ENCODE measurements around the gene SERPING1. TPM values are rescaled to one million over a fixed set of nuclear protein-coding genes. Genes with fewer than 3 reads are reported as not detected.

The SERPING1 gene
- total RNA-seq, 1 experiment from 2014 or later: not detected

DNA sequence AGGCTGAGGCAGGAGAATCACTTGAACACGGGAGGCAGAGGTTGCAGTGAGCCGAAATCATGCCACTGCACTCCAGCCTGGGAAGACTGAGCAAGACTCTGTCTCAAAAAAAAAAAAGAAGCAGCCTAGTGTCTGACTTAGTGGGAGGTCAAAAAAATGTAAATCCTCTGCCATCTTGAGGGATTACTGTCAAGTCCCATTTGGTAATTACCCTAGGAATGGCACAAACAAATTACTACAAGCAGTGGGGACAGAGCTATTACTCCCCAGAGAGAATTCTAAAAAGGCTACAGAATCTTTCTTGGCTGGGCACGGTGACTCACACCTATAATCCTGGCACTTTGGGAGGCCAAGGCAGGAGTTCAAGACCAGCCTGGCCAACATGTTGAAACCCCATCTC lies 3.8 kb downstream of the SERPING1 start:
- Histone ChIP-seq H3K27me3 (ENCODE audit: low read length) (no peaks in the 10 kb centered on the region), H3K4me3 (ENCODE audit: low read length) (no peak overlapping the region), H3K9me2 (replicated peaks; ENCODE audit: insufficient read depth, low read length) (no peaks in the 10 kb centered on the region), H3K79me2 (ENCODE audit: low read length) (no peaks in the 10 kb centered on the region), H3K27ac (ENCODE audit: low read length) (no peak overlapping the region), H2AFZ (ENCODE audit: low read length) (no peak overlapping the region), H3K4me2 (ENCODE audit: low read depth, low read length, poor library complexity, severe bottlenecking) (no peak overlapping the region), H3K36me3 (ENCODE audit: insufficient read depth, low read length) (no peaks in the 10 kb centered on the region), H3K9ac (ENCODE audit: low read length) (no peak overlapping the region), H4K20me1 (ENCODE audit: insufficient read depth, low read depth, low read length) (no peaks in the 10 kb centered on the region), H3K9me3 (ENCODE audit: low read length) (no peaks in the 10 kb centered on the region), H3K4me1 (ENCODE audit: low read length) (no peaks in the 10 kb centered on the region)
- peak; percentile 46 for DNase-seq

DNA sequence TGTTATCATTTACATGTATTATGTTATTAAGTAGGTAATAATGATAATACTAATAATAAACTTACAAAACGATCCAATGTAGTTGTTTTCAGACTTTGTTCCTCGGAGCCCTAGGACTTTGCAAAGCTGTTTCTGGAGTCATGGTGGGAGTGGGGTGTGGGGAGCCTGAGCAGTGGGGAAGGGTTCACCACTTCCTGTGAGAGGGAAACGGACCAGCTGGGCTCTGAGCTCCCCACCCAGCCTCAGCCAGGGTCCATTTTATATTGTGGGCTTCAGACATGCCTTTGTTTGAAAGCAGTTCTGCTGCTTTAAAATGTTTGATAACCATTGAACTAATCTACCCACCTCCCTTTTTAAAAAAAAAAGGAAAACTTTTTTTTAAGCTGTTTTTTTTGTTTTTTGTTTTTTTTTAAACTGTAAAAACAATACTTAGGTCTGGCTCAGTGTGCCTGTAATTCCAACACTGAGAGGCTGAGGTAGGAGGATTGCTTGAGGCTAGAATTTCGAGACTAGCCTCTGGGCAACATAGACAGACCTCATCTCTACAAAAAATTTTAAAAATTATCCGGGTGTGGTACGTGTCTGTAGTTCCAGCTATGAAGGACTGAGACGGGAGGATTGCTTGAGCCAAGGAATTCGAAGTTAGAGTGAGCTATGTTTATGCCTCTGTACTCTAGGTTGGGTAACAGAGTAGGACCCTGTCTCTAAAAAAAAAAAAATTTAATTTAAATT lies 7.0 kb downstream of the SERPING1 start:
- Histone ChIP-seq H2AFZ (ENCODE audit: low read length) (no peak overlapping the region), H3K79me2 (ENCODE audit: low read length) (no peaks in the 10 kb centered on the region), H3K9ac (ENCODE audit: low read length) (no peak overlapping the region)

DNA sequence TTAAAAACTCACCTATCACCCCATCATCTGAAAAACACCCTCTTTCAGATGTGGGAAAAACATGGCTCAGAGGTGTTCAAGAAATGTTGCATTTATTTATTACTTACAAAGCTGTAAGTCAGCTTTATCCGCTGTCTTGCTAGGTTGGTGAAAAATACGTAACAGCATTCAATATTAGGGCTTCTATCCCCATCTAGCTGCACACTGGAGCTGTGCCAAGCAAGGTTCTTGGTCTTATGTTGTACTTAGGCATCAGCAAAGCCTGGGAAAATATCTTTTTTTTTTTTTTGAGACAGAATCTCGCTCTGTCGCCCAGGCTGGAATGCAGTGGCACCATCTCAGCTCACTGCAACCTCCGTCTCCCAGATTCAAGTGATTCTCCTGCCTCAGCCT lies 7.5 kb downstream of the SERPING1 start:
- Histone ChIP-seq H3K4me3 (ENCODE audit: low read length) (no peak overlapping the region), H3K9me2 (replicated peaks; ENCODE audit: insufficient read depth, low read length) (no peaks in the 10 kb centered on the region), H2AFZ (ENCODE audit: low read length) (no peak overlapping the region), H3K27ac (ENCODE audit: low read length) (no peak overlapping the region), H3K9me3 (ENCODE audit: low read length) (no peaks in the 10 kb centered on the region), H3K4me2 (ENCODE audit: low read depth, low read length, poor library complexity, severe bottlenecking) (no peak overlapping the region), H3K9ac (ENCODE audit: low read length) (no peak overlapping the region), H3K4me1 (ENCODE audit: low read length) (no peaks in the 10 kb centered on the region), H4K20me1 (ENCODE audit: insufficient read depth, low read depth, low read length) (no peaks in the 10 kb centered on the region), H3K36me3 (ENCODE audit: insufficient read depth, low read length) (no peaks in the 10 kb centered on the region), H3K79me2 (ENCODE audit: low read length) (no peaks in the 10 kb centered on the region), H3K27me3 (ENCODE audit: low read length) (no peaks in the 10 kb centered on the region)
- DNase-seq: no peak

More for the DNA sequence above, 7.0 kb downstream of the SERPING1 start:
- H3K9me2 ChIP-seq (replicated peaks; ENCODE audit: insufficient read depth, low read length): no peaks in the 10 kb centered on the region
- H3K27ac ChIP-seq (ENCODE audit: low read length): no peak overlapping the region
- H3K4me1 ChIP-seq (ENCODE audit: low read length): no peaks in the 10 kb centered on the region
- no peak for DNase-seq
- H3K36me3 ChIP-seq (ENCODE audit: insufficient read depth, low read length): no peaks in the 10 kb centered on the region
- no peak overlapping the region for H3K4me2 ChIP-seq (ENCODE audit: low read depth, low read length, poor library complexity, severe bottlenecking)
- no peak overlapping the region for H3K4me3 ChIP-seq (ENCODE audit: low read length)
- H4K20me1 ChIP-seq (ENCODE audit: insufficient read depth, low read depth, low read length): no peaks in the 10 kb centered on the region
- no peaks in the 10 kb centered on the region for H3K9me3 ChIP-seq (ENCODE audit: low read length)
- H3K27me3 ChIP-seq (ENCODE audit: low read length): no peaks in the 10 kb centered on the region

DNA sequence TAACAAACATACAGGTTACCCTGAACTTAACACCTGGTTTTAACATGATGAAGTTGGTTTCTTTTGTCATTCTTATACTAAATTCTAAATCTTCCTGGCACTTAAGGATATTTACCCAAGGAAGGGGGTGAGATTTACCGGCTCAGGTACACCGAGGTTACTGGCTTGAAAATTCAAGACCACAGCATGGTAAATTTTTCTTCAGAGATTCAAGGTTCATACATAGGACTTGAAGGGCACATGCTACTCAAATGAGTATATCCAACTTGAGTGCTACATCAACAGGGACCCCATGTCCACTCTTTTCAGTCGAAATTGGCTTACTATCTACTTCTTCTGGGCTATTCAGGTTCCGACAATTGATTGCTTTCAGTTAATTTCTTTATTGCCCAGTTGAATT lies 12.7 kb downstream of the SERPING1 start:
- H3K9ac ChIP-seq (ENCODE audit: low read length): no peak overlapping the region
- H3K9me2 ChIP-seq (replicated peaks; ENCODE audit: insufficient read depth, low read length): no peaks in the 10 kb centered on the region
- no peaks in the 10 kb centered on the region for H3K4me1 ChIP-seq (ENCODE audit: low read length)
- H3K9me3 ChIP-seq (ENCODE audit: low read length): no peaks in the 10 kb centered on the region
- H3K4me2 ChIP-seq (ENCODE audit: low read depth, low read length, poor library complexity, severe bottlenecking): no peak overlapping the region
- no peaks in the 10 kb centered on the region for H3K27me3 ChIP-seq (ENCODE audit: low read length)
- no peak overlapping the region for H2AFZ ChIP-seq (ENCODE audit: low read length)
- H3K36me3 ChIP-seq (ENCODE audit: insufficient read depth, low read length): no peaks in the 10 kb centered on the region
- H3K27ac ChIP-seq (ENCODE audit: low read length): no peak overlapping the region
- H4K20me1 ChIP-seq (ENCODE audit: insufficient read depth, low read depth, low read length): no peaks in the 10 kb centered on the region
- no peaks in the 10 kb centered on the region for H3K79me2 ChIP-seq (ENCODE audit: low read length)
- DNase-seq: no peak
- no peak overlapping the region for H3K4me3 ChIP-seq (ENCODE audit: low read length)

DNA sequence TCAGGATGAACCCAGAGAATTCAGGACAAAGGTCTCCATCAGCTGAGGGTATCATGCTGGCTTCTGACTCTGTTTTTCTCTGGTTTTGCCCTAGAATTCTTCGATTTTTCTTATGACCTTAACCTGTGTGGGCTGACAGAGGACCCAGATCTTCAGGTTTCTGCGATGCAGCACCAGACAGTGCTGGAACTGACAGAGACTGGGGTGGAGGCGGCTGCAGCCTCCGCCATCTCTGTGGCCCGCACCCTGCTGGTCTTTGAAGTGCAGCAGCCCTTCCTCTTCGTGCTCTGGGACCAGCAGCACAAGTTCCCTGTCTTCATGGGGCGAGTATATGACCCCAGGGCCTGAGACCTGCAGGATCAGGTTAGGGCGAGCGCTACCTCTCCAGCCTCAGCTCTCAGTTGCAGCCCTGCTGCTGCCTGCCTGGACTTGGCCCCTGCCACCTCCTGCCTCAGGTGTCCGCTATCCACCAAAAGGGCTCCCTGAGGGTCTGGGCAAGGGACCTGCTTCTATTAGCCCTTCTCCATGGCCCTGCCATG lies 16.8 kb downstream of the SERPING1 start:
- Histone ChIP-seq H3K27ac (ENCODE audit: low read length) (no peak overlapping the region), H3K4me1 (ENCODE audit: low read length) (no peaks in the 10 kb centered on the region), H3K79me2 (ENCODE audit: low read length) (no peaks in the 10 kb centered on the region), H2AFZ (ENCODE audit: low read length) (no peak overlapping the region), H3K9me2 (replicated peaks; ENCODE audit: insufficient read depth, low read length) (no peaks in the 10 kb centered on the region), H3K4me2 (ENCODE audit: low read depth, low read length, poor library complexity, severe bottlenecking) (no peak overlapping the region), H3K36me3 (ENCODE audit: insufficient read depth, low read length) (no peaks in the 10 kb centered on the region), H3K9ac (ENCODE audit: low read length) (no peak overlapping the region), H3K27me3 (ENCODE audit: low read length) (no peaks in the 10 kb centered on the region), H3K9me3 (ENCODE audit: low read length) (no peaks in the 10 kb centered on the region; the same call in 1 of the 2 replicates), H3K4me3 (ENCODE audit: low read length) (no peak overlapping the region), H4K20me1 (ENCODE audit: insufficient read depth, low read depth, low read length) (no peaks in the 10 kb centered on the region)
- DNase-seq: no peak

DNA sequence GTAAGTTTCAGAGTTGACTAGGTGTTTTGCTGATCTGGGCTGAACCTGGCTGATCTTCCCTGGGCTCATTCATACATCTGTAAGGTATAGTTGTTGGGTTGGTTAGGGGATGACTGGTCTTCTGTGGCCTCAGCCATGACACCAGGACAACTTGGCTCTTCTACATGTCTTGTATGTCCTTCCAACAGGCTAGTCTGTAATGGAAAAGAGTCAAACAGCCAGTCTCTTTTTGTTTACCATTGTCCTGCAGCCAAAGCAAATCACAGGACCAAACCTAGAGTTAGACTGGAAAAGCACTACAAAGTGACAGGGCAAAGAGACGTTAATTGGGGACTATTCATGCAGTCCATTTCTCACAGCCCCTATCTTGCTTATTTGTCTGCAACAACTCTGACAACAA lies 17.8 kb downstream of the SERPING1 start:
- Histone ChIP-seq H3K4me2 (ENCODE audit: low read depth, low read length, poor library complexity, severe bottlenecking) (no peak overlapping the region), H3K27me3 (ENCODE audit: low read length) (no peaks in the 10 kb centered on the region), H3K79me2 (ENCODE audit: low read length) (no peaks in the 10 kb centered on the region), H3K27ac (ENCODE audit: low read length) (no peak overlapping the region), H3K9ac (ENCODE audit: low read length) (no peak overlapping the region), H3K9me3 (ENCODE audit: low read length) (peaks cover 6% of the 10 kb centered on the region), H3K9me2 (replicated peaks; ENCODE audit: insufficient read depth, low read length) (no peaks in the 10 kb centered on the region), H3K4me1 (ENCODE audit: low read length) (no peaks in the 10 kb centered on the region), H2AFZ (ENCODE audit: low read length) (no peak overlapping the region), H3K4me3 (ENCODE audit: low read length) (no peak overlapping the region), H3K36me3 (ENCODE audit: insufficient read depth, low read length) (no peaks in the 10 kb centered on the region), H4K20me1 (ENCODE audit: insufficient read depth, low read depth, low read length) (no peaks in the 10 kb centered on the region)
- no peak for DNase-seq

DNA sequence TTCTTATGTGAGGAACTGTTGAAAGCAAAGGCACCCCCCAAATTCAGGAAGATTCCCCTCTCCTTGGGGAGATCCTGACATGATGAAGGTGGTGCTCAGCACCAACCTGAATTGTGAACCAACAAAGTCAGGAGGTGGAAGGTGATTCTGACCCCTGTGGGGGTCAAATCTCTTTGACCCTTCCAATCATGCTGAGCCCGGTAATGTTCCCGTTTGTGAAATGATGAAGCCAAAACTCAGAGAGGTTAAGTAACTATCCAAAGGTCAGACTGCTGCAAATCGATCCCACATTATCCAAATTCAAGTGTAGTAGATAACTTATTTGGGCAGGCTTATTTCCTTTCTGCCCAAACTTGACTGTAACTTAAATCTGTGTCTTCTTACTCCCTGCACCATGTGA lies 19.1 kb downstream of the SERPING1 start:
- Histone ChIP-seq H3K9me2 (replicated peaks; ENCODE audit: insufficient read depth, low read length) (no peaks in the 10 kb centered on the region), H3K79me2 (ENCODE audit: low read length) (no peaks in the 10 kb centered on the region), H3K36me3 (ENCODE audit: insufficient read depth, low read length) (no peaks in the 10 kb centered on the region), H3K9me3 (ENCODE audit: low read length) (peaks cover 8% of the 10 kb centered on the region), H3K9ac (ENCODE audit: low read length) (no peak overlapping the region), H4K20me1 (ENCODE audit: insufficient read depth, low read depth, low read length) (no peaks in the 10 kb centered on the region), H3K4me1 (ENCODE audit: low read length) (no peaks in the 10 kb centered on the region), H2AFZ (ENCODE audit: low read length) (no peak overlapping the region), H3K4me3 (ENCODE audit: low read length) (no peak overlapping the region), H3K27ac (ENCODE audit: low read length) (no peak overlapping the region), H3K4me2 (ENCODE audit: low read depth, low read length, poor library complexity, severe bottlenecking) (no peak overlapping the region), H3K27me3 (ENCODE audit: low read length) (no peaks in the 10 kb centered on the region)
- no peak for DNase-seq

DNA sequence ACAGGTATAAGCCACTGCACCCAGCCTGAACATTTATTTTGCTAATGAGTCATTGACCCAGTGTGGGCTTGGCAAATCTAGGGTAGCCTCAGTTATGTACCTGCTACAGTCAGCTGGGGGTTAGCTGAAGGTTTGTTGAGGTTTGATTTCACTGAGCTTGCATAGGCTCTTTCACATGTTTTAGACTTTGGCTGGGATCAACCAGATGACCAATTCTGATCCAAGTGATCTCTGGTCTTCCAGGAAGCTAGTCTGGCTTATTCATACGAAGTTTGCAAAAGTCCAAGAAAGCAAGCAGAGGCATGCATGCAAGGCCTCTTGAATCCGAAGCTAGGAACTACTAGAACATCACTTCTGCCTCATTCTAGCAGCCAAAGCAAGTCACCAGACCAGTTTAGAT lies 21.0 kb downstream of the SERPING1 start:
- DNase-seq: no peak
- H3K36me3 ChIP-seq (ENCODE audit: insufficient read depth, low read length): no peaks in the 10 kb centered on the region
- H4K20me1 ChIP-seq (ENCODE audit: insufficient read depth, low read depth, low read length): no peaks in the 10 kb centered on the region
- H3K79me2 ChIP-seq (ENCODE audit: low read length): no peaks in the 10 kb centered on the region
- H3K4me1 ChIP-seq (ENCODE audit: low read length): no peaks in the 10 kb centered on the region
- H3K27me3 ChIP-seq (ENCODE audit: low read length): no peaks in the 10 kb centered on the region
- no peaks in the 10 kb centered on the region for H3K9me2 ChIP-seq (replicated peaks; ENCODE audit: insufficient read depth, low read length)
- no peak overlapping the region for H2AFZ ChIP-seq (ENCODE audit: low read length)
- no peak overlapping the region for H3K27ac ChIP-seq (ENCODE audit: low read length)
- H3K9ac ChIP-seq (ENCODE audit: low read length): no peak overlapping the region
- H3K9me3 ChIP-seq (ENCODE audit: low read length): peaks cover 8% of the 10 kb centered on the region
- H3K4me2 ChIP-seq (ENCODE audit: low read depth, low read length, poor library complexity, severe bottlenecking): no peak overlapping the region
- no peak overlapping the region for H3K4me3 ChIP-seq (ENCODE audit: low read length)

Measured in Karpas-422 (cell line).